ENCODE data around the gene ABHD5. TPM values are rescaled to one million over a fixed set of nuclear protein-coding genes. Genes with fewer than 3 reads are reported as not detected.
"Not testable (repeated sequence)": the region's sequence is repeated elsewhere in the genome, so short reads cannot be mapped to it uniquely, and the experiment has no call there.

Gene ABHD5
- total RNA-seq, 1 donor from 2014 or later, result 18.1 TPM

DNA sequence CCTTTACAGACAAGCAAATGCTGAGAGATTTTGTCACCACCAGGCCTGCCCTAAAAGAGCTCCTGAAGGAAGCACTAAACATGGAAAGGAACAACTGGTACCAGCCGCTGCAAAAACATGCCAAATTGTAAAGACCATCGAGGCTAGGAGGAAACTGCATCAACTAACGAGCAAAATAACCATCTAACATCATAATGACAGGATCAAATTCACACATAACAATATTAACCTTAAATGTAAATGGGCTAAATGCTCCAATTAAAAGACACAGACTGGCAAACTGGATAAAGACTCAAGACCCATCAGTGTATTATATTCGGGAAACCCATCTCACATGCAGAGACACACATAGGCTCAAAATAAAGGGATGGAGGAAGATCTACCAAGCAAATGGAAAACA, 9.9 kb upstream of the ABHD5 start:
- ATAC-seq; DNase-seq (ENCODE audit: low spot score); intact Hi-C loops (cut with DNase I): not testable (repeated sequence)

- DNase-seq (ENCODE audit: low spot score) (no peak), ATAC-seq (no peak)
- intact Hi-C loops (cut with DNase I), result no loop called here
These were observed 5.8 kb upstream of the ABHD5 start for GRCh38 chr3:43684944-43685343.

DNA sequence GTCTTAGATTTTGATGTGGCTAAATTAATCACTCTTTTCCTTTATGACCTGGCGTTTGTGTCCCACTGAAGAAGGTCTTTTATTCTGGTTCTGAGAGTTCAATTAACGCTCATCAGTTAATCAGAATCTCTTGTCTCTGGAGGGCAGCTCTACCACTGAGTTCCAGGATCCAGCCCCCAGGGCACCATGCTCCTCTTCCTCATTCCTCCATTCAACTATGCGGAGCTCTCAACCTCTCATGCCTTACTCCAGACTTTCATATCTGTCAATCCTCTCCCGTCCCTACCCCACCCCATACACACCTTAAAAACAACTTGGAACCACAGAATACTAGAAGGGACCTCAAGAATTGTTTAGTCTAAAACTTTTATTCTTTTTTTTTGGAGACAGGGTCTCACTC, 4.8 kb upstream of the ABHD5 start:
- ATAC-seq, result no peak
- no peak for DNase-seq (ENCODE audit: low spot score)
- intact Hi-C loops (cut with DNase I), result no loop called here

DNA sequence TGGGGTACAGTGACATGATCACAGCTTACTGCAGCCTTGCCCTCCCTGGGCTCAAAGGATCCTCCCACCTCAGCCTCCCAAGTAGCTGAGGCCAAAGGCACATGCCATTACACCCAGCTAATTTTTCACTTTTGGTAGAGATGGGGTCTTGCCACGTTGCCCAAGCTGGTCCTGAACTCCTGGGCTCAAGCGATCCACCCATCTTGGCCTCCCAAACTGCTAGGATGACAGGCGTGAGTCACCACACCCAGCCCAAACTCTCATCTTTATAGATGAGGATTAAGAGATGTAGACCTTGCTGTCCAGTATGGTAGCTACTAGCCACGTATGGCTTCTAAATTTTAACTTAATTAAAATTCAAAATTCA, 4.4 kb upstream of the ABHD5 start:
- intact Hi-C loops (cut with DNase I), result no loop called here
- DNase-seq (ENCODE audit: low spot score) (no peak), ATAC-seq (no peak)

DNA sequence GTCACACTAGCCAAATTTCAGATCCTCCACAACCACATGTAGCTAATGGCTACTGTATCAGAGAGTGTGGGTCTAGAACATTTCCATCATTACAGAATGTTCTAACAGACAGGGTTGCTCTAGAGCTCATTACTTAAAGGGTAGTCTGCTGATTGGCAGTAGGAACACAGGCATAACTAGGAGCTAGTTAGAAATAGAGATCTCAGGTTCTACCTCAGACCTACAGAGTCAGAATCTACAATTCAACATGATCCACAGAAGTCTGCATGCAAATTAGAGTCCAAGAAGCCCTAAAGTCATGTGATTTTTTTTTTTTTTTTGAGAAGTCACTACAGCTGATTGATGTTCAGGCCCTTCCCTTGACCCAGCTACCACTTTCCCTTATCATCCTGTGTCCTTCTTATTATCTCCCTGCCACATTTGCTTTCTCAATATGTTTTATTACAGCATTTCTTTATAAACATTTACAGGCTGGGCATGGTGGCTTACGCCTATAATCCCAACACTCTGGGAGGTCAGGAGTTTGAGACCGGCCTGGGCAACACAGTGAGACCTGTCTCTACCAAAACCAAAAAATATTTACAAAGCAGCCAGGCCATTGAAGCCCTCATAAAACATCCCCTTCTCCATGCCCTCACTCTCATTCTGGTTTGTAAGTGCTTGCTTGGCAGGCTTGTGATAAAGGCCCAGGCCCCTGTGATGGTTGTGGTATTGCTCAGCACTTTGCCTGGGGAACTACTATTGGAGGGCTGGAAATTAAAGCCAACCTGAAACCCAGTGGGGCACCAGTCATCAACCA, 3.8 kb upstream of the ABHD5 start:
- intact Hi-C loops (cut with DNase I), result no loop called here
- no peak for ATAC-seq
- no peak for DNase-seq (ENCODE audit: low spot score)

DNA sequence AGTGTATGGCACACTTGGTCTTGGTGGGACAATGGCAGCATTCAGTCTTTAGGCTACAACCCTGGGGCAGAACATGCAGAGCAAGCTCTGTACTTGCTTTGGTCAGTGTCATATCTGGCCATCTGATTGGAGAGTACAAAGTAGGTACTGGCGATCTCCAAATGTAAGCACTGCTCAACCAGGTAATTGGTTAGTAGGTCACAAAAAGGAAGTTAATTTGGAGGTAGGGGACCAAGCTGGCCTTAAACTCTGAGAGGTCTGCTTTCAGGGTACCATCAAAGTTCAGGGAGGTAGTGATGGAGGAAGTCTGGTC, 3.3 kb upstream of the ABHD5 start:
- intact Hi-C loops (cut with DNase I), result no loop called here
- DNase-seq (ENCODE audit: low spot score), result no peak
- no peak for ATAC-seq

DNA sequence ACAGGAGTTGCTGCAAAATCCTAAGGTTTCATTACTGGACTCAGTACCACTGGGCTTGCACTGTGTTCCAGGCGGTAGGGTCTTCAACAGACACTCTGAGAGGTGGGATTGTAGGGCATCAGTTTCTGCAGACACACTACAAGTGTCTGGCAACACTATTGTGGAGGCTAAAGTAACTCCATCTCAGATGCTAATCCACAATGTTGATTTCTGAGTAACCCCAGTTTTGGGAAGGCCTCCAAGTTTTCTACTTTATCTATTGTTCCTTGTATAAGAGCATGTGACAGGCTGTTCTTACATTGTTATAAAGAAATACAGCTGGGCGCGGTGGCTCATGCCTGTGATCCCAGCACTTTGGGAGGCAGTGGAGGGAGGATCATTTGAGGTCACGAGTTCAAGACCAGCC, 2.5 kb upstream of the ABHD5 start:
- ATAC-seq (no peak), DNase-seq (ENCODE audit: low spot score) (no peak)
- intact Hi-C loops (cut with DNase I), result no loop called here

GRCh38 chr3:43689166-43689565, 1.6 kb upstream of the ABHD5 start:
- ATAC-seq, result no peak
- intact Hi-C loops (cut with DNase I), result no loop called here
- DNase-seq (ENCODE audit: low spot score), result no peak

GRCh38 chr3:43689766-43690399, 855 bp upstream of the ABHD5 start:
- intact Hi-C loops (cut with DNase I), result no loop called here
- DNase-seq (ENCODE audit: low spot score) (no peak), ATAC-seq (no peak)

- intact Hi-C loops (cut with DNase I), result no loop called here
- DNase-seq (ENCODE audit: low spot score), result peak; percentile 78
- peak; percentile 7 for ATAC-seq
These were observed 620 bp downstream of the ABHD5 start for GRCh38 chr3:43691120-43691995.

- DNase-seq (ENCODE audit: low spot score) (no peak), ATAC-seq (no peak)
- intact Hi-C loops (cut with DNase I), result no loop called here
These were observed 1.5 kb downstream of the ABHD5 start for GRCh38 chr3:43692085-43692855.

DNA sequence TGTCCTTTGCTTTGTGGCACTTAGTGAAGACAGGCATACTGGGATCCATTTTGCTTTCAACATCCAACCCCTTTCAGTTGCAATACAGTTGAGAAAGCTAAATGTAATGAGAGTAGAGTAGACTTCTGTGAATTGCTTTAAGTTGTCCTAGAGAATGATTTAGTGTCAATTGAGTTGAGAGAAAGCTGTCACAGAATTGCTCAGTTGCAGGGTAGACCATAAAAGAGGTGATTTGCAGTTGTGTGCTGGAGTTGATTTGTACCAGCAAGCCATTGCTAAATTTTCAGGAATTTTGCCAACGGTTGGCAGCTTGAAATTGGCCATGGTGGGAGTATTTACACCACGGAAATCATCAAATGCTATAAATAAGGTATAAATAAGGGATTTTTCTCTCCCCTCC, 2.2 kb downstream of the ABHD5 start:
- intact Hi-C loops (cut with DNase I), result no loop called here
- DNase-seq (ENCODE audit: low spot score) (no peak), ATAC-seq (no peak)

GRCh38 chr3:43693594-43693993, 2.9 kb downstream of the ABHD5 start:
- ATAC-seq (no peak), DNase-seq (ENCODE audit: low spot score) (no peak)
- intact Hi-C loops (cut with DNase I), result no loop called here

DNA sequence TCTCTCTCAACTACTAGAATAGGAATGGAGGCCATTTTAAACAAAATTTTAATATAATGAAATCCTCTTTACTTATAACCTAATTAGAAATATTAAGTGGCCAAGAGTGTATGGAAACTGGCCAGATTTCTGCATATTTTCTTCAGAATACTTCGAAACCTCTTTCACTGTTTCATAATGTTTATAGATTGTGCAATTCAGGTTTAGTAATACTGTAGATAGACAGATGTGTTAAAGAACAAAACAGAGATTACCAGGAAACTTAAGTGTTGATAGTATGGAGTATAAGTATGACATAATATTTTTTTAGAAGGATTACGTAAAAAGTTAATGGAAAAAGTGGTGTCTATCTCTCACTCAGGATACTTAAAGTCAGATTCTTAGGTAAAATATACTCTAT, 4.7 kb downstream of the ABHD5 start:
- ATAC-seq (peak; percentile 64), DNase-seq (ENCODE audit: low spot score) (no peak)
- intact Hi-C loops (cut with DNase I), result no loop called here

- intact Hi-C loops (cut with DNase I), result no loop called here
- no peak for ATAC-seq
- no peak for DNase-seq (ENCODE audit: low spot score)
These were observed 5.1 kb downstream of the ABHD5 start for GRCh38 chr3:43695863-43696262.

GRCh38 chr3:43696441-43696840, 5.7 kb downstream of the ABHD5 start:
- DNase-seq (ENCODE audit: low spot score) (no peak), ATAC-seq (no peak)
- intact Hi-C loops (cut with DNase I), result no loop called here

DNA sequence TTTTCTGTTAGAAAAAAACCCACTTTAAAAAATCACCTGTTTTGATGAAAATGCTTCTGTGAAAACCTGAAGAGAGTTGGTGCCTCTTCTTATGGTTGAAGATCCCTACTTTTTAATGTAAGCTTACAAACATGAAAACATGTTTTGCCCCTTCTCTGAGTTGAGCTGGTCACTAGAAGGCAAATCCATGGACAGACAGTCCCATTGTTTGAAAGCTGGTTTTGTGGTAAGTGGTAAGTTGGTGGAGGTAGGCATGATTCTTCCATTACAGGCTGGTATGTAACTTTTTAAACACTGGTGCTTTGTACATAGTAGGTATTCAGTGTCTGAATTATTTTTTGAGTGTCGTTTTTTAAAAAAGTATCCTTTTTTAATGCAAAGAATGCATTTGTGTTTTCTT, 6.1 kb downstream of the ABHD5 start:
- ATAC-seq, result no peak
- intact Hi-C loops (cut with DNase I), result no loop called here
- no peak for DNase-seq (ENCODE audit: low spot score)

DNA sequence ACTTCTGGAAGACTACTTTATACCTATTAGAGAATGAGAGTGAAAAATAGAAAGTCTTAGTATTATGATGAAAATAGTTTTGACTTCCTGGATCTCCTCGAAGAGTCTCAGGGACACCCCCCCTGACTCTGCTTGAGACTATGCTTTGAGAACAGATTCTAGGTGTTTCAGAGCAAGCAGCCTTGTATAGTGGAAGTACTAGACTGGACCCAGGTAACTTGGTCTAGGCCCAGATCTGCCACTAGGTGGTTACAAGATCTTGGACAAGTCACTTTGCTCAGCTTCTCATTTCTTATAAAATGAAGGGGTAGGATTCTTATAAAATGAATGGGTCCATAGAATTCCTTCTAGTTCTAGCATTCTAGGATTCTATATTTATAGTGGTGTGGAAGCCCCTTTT, 9.1 kb downstream of the ABHD5 start:
- no peak for ATAC-seq
- DNase-seq (ENCODE audit: low spot score), result no peak
- intact Hi-C loops (cut with DNase I), result no loop called here

DNA sequence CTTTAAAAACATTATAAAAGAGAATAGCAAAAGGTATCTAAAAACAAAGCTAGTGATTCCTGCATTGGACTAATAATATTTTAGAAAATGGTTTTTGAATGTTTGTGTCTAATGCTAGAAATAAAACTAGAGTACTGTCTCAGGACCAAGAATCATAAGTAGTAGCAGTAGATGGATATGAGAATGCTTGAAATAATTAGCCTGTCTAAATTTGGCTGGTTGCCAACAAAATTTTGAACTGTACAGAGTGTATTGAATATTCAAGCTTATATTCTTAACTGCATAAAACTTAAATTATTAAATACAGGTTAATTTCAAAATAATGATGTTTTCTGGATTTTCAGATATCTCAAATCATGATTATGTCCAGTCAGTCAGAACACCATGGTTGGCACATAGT, 14.0 kb downstream of the ABHD5 start:
- DNase-seq (ENCODE audit: low spot score), result no peak
- intact Hi-C loops (cut with DNase I), result no loop called here
- ATAC-seq, result no peak

Measured in sciatic nerve (tissue), 2 donors.